Measurements from ENCODE around the gene PREX1. TPM values are rescaled to one million over a fixed set of nuclear protein-coding genes. Genes with fewer than 3 reads are reported as not detected.

Gene PREX1
- total and polyA plus RNA-seq, 2 donors (not counting 1 experiment from before 2014, with no cell fraction given), result 1.0 to 3.1 TPM

DNA sequence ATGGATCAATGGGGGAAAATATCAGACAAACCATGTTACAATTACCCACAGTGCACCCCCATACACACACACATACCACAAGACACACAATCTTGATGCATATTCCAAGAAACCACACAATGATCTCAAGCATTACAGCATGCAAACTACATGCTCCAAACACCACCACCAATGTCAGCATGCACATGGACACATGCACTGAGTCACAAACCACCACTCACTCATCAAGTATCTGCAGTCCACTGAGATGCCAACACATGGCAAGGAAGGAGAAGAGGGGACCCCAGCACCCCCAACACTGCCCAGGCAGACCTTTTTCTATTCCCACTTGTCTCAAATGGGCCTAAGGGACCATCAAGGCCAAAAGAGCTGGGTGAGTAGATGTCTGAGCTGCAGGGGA lies 91.6 kb downstream of the PREX1 start:
- no peak overlapping the region for H3K4me3 ChIP-seq (replicated peaks in 1 of 4; ENCODE audit: control extremely low read depth in 1 of 4, insufficient read depth in 1 of 4, low read depth in 3 of 4, low read length in 4 of 4)
- DNase-seq (ENCODE audit: low read depth in 2 of 2), result no peak

DNA sequence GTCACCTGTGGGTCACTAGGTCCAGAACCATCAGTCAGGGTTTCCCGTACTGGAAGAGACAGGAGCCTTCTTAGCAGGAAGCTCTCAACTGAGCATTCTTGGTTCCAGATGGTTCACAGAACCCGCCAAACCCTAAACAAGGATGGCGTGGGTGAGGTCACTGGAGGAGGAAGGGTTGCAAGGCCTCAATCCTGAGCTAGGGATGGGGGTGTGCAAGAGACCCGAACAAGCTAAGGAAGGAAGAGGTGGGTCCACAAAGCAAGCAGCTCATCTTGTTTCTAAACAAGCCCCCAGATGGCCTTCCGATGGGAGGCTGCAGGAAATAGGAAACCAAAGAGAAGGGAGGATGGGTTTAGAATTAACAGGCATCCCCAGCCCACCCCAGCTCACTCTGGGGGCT lies 92.7 kb downstream of the PREX1 start:
- no peak for DNase-seq (ENCODE audit: low read depth in 2 of 2)
- no peaks in the 10 kb centered on the region for H3K79me2 ChIP-seq (ENCODE audit: control insufficient read depth, insufficient read depth, low read length)
- no peaks in the 10 kb centered on the region for H3K27me3 ChIP-seq (ENCODE audit: control insufficient read depth, insufficient read depth, low read length)
- no peaks in the 10 kb centered on the region for H3K36me3 ChIP-seq (ENCODE audit: control insufficient read depth, insufficient read depth, low read length)
- no peak overlapping the region for H3K4me2 ChIP-seq (ENCODE audit: extremely low read depth, insufficient read depth, low read length)
- H3K4me3 ChIP-seq (replicated peaks in 1 of 4; ENCODE audit: control extremely low read depth in 1 of 4, insufficient read depth in 1 of 4, low read depth in 3 of 4, low read length in 4 of 4), result no peak overlapping the region
- H4K20me1 ChIP-seq (ENCODE audit: control insufficient read depth, extremely low read depth, insufficient read depth, low read length), result no peaks in the 10 kb centered on the region
- H3K27ac ChIP-seq (ENCODE audit: insufficient read depth, low read length), result no peak overlapping the region
- no peak overlapping the region for H2AFZ ChIP-seq (ENCODE audit: low read length)
- H3K9me3 ChIP-seq (ENCODE audit: control insufficient read depth, insufficient read depth, low read depth, low read length), result no peaks in the 10 kb centered on the region
- TF ChIP-seq EZH2 (IDR thresholded peaks at IDR 0.05; ENCODE audit: low read length, missing control alignments), result no peak
- TF ChIP-seq, protein P1, sequence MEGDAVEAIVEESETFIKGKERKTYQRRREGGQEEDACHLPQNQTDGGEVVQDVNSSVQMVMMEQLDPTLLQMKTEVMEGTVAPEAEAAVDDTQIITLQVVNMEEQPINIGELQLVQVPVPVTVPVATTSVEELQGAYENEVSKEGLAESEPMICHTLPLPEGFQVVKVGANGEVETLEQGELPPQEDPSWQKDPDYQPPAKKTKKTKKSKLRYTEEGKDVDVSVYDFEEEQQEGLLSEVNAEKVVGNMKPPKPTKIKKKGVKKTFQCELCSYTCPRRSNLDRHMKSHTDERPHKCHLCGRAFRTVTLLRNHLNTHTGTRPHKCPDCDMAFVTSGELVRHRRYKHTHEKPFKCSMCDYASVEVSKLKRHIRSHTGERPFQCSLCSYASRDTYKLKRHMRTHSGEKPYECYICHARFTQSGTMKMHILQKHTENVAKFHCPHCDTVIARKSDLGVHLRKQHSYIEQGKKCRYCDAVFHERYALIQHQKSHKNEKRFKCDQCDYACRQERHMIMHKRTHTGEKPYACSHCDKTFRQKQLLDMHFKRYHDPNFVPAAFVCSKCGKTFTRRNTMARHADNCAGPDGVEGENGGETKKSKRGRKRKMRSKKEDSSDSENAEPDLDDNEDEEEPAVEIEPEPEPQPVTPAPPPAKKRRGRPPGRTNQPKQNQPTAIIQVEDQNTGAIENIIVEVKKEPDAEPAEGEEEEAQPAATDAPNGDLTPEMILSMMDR (conservative IDR thresholded peaks at IDR 0.05 in 1 of 2, IDR thresholded peaks at IDR 0.05 in 1 of 2; ENCODE audit: low read depth in 1 of 2, low read length in 2 of 2), result no peak
- H3K9ac ChIP-seq (ENCODE audit: insufficient read depth, low read length), result no peak overlapping the region
- H3K4me1 ChIP-seq (ENCODE audit: control insufficient read depth, extremely low read depth, insufficient read depth, low read length), result no peaks in the 10 kb centered on the region

More for the DNA sequence above, 91.6 kb downstream of the PREX1 start:
- H3K9me3 ChIP-seq (ENCODE audit: control insufficient read depth, insufficient read depth, low read depth, low read length), result no peaks in the 10 kb centered on the region
- no peak overlapping the region for H3K9ac ChIP-seq (ENCODE audit: insufficient read depth, low read length)
- H3K79me2 ChIP-seq (ENCODE audit: control insufficient read depth, insufficient read depth, low read length), result no peaks in the 10 kb centered on the region
- no peaks in the 10 kb centered on the region for H3K27me3 ChIP-seq (ENCODE audit: control insufficient read depth, insufficient read depth, low read length)
- no peaks in the 10 kb centered on the region for H3K36me3 ChIP-seq (ENCODE audit: control insufficient read depth, insufficient read depth, low read length)
- no peak for TF ChIP-seq EZH2 (IDR thresholded peaks at IDR 0.05; ENCODE audit: low read length, missing control alignments)
- TF ChIP-seq, protein P1 (conservative IDR thresholded peaks at IDR 0.05 in 1 of 2, IDR thresholded peaks at IDR 0.05 in 1 of 2; ENCODE audit: low read depth in 1 of 2, low read length in 2 of 2), result no peak
- H4K20me1 ChIP-seq (ENCODE audit: control insufficient read depth, extremely low read depth, insufficient read depth, low read length), result no peaks in the 10 kb centered on the region
- H2AFZ ChIP-seq (ENCODE audit: low read length), result no peak overlapping the region
- H3K27ac ChIP-seq (ENCODE audit: insufficient read depth, low read length), result no peak overlapping the region
- H3K4me2 ChIP-seq (ENCODE audit: extremely low read depth, insufficient read depth, low read length), result no peak overlapping the region
- no peaks in the 10 kb centered on the region for H3K4me1 ChIP-seq (ENCODE audit: control insufficient read depth, extremely low read depth, insufficient read depth, low read length)

DNA sequence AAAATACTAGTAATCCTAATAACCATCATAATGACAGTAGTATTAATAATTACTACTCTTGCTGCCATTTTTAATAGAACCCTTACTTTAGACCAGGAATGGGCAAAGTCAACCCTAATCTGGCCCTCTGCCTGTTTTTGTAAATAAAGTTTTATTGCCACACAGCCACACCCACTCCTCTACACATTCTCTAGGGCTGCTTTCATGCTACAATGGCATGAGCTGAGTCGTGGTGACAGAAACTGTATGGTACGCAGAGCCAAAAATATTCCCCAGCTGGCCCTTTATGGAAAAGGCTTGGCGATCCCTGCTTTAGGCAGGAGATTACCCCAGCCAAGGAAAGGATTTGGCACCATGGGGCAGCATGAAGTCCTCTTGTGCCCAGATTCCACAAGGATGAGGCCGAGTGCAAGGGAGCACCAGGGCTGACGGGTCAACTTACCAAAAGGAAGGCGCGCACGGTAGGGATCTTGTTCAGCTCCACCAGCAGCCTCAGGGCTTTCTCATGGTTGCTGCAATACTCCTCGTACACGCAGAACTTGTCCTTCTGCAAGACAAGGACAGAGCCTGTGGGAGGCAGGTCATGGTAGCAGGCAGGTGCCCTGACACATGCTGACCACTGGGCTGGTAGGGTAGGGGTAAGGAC lies 93.6 kb downstream of the PREX1 start:
- Histone ChIP-seq H4K20me1 (ENCODE audit: control insufficient read depth, extremely low read depth, insufficient read depth, low read length) (no peaks in the 10 kb centered on the region), H3K4me2 (ENCODE audit: extremely low read depth, insufficient read depth, low read length) (no peak overlapping the region), H3K4me1 (ENCODE audit: control insufficient read depth, extremely low read depth, insufficient read depth, low read length) (no peaks in the 10 kb centered on the region), H3K9ac (ENCODE audit: insufficient read depth, low read length) (no peak overlapping the region), H3K79me2 (ENCODE audit: control insufficient read depth, insufficient read depth, low read length) (no peaks in the 10 kb centered on the region), H3K9me3 (ENCODE audit: control insufficient read depth, insufficient read depth, low read depth, low read length) (no peaks in the 10 kb centered on the region), H3K4me3 (replicated peaks in 1 of 4; ENCODE audit: control extremely low read depth in 1 of 4, insufficient read depth in 1 of 4, low read depth in 3 of 4, low read length in 4 of 4) (no peak overlapping the region), H3K36me3 (ENCODE audit: control insufficient read depth, insufficient read depth, low read length) (no peaks in the 10 kb centered on the region), H3K27me3 (ENCODE audit: control insufficient read depth, insufficient read depth, low read length) (no peaks in the 10 kb centered on the region), H3K27ac (ENCODE audit: insufficient read depth, low read length) (no peak overlapping the region), H2AFZ (ENCODE audit: low read length) (no peak overlapping the region)
- TF ChIP-seq EZH2 (IDR thresholded peaks at IDR 0.05; ENCODE audit: low read length, missing control alignments), result no peak
- TF ChIP-seq, protein P1 (conservative IDR thresholded peaks at IDR 0.05 in 1 of 2, IDR thresholded peaks at IDR 0.05 in 1 of 2; ENCODE audit: low read depth in 1 of 2, low read length in 2 of 2), result no peak
- no peak for DNase-seq (ENCODE audit: low read depth in 2 of 2)

Data from fibroblast of lung (primary cell).